ENCODE data around the gene FASLG.

DNA sequence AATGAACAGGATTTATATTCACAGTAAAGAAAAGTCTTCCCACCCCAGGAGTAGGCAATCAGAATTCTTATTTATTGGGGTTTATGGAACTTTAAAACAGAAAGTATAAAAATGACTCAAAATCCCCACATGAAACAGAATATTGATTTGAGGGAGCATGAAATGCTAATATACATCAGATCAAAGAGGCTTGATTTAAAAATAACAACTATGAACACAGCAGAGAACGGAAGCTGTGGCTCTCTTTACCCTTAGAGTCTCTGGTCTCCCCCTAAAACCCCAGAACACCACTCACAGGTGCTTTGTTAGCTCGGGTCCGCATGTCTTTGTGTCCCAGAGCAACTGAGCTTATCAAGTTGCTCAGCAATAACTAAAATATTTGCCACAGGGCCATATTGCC is 31.2 kb upstream of the FASLG start:
- TF ChIP-seq GATA3 (IDR thresholded peaks at IDR 0.05; ENCODE audit: low read depth, low read length) (no peak), GATA2 (IDR thresholded peaks at IDR 0.05; ENCODE audit: low read depth, low read length) (no peak)
